Smooth muscle cell of bladder (primary cell): ENCODE results near the gene AIP. TPM values are rescaled to one million over a fixed set of nuclear protein-coding genes. Genes with fewer than 3 reads are reported as not detected.

Source experiments
- total RNA-seq: library from RNA; depleted of rRNA; stranded (reverse); fragments of >200 nt; gene quantifications from 2 replicates; pipeline ENCODE4 v1.2.3, GENCODE V29; 2014

Gene AIP
- 101 and 142 TPM in 2 replicates for total RNA-seq

DNA sequence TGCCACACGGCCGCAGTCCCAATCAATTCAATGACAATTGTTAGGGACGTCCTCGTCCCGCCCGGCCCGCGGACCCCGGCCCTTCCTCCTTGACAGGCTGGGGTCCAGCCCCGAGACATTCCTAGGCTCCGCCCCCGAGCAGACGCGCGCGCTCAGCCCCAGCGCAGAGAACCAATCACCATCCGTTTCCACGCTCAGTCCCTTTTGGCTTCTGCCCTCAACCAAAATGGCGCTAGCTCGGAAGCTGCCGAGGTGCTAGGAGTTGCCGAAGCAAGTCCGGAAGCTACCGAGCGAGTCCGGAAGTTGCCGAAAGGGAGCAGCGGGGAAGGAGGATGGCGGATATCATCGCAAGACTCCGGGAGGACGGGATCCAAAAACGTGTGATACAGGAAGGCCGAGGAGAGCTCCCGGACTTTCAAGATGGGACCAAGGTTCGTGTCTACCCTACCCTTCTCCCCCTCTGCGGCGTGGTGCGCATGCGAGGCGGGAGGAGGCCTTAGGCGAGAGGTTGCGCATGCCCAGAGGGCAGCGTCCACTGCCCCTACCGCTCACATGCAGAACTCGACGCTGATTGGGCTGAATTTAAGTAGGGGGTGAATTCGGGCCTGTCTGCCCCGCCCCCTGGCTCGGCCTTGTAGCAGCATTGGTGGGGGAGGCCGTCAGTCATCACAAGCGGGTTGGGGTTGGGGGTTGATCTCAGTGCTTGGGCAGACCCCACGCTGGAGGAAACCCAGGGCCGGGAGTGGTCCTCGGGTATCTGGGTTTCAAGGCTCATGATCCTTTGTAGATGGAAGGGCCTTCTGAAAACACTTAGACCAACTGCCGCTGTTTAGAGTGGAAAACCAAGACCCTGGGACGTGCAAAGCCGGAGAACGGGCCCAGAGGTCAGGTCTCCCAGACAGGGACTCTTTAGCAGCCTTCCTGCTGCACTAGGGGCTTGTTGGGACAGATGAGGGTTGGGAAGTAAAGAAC is at the start of gene AIP:
AIP (plus strand) TSS at position 200 of the 972 bp plus-strand sequence; CDS start at position 333, 133 bp downstream.

DNA sequence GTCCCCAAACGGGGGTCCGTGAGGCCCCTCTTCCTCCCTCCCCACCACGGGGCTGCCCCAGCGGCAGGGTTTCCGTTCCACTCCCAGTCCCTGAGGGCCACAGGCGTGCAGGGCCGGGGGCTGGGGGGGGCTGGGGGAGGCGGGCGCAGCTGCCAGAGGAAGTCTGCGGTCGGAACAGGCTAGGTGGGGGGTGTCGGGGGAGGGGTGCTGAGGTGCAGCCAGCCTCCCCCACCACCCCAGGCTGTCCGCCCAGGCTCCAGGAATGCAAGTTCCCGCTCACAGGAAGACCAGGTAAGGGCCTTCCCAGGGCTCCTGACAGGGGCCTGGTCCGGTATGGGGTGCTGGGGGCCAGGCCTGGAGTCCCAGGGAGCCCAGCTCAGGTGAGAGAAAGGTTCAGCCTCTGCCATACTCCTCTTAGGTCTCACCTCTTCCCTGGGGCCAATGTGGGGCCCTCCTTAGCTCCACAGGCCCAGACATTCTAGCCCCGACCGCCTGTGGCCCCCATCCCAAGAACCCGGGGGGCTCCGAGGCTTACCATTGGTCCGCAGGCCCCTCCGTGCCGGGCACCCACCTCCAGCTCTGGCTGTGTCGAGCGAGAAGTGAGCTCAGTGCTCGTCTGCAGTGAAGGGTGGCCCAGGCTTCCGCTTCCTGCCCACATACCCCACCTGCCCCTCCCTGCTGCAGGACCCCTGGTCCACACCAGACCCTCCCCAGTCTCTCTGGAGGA is 45.6 kb upstream of the AIP start, which contains the start of gene PTPRCAP:
PTPRCAP (minus strand) TSS at position 601 of the 727 bp plus-strand sequence; CDS start at position 538, 63 bp downstream.

DNA sequence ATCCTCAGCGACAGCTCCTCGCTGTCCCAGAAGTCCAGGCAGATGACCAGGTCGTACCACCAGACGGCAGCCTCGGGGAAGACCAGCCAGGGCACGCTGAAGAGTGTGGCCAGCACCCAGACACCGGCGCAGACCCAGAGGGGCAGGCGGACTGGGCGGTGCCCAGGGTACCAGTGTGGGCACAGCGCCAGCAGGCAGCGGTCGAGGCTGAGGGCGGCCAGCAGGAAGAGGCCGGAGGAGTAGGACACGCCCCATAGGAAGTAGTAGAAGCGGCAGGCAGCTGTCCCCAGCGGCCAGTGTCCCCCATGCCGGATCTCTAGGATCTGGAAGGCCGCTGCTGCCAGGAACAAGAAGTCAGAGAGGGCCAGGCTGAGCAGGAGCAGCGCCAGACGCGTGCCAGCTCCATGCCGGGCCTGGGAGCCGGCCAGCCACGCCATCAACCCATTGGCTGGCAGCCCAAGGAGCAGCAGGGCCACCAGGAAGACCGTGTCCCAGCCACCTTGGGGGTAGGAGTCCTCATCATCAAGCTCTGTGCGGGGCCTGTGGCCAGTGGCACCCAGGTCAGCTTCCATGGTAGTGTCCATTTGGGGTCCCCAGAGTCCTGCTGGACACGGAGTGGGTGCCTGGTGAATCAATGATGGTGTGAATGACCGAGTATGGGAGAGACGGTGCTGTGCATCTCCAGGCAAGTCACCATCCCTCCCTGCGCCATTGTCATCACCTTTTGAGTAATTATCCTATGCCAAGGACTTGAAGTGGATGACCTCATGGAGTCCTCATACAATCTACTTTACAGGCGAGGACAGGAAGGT is 30.5 kb upstream of the AIP start, which contains the start of gene GPR152:
GPR152 (minus strand) TSS at position 589 of the 812 bp plus-strand sequence; CDS start at position 584, 5 bp downstream.

DNA sequence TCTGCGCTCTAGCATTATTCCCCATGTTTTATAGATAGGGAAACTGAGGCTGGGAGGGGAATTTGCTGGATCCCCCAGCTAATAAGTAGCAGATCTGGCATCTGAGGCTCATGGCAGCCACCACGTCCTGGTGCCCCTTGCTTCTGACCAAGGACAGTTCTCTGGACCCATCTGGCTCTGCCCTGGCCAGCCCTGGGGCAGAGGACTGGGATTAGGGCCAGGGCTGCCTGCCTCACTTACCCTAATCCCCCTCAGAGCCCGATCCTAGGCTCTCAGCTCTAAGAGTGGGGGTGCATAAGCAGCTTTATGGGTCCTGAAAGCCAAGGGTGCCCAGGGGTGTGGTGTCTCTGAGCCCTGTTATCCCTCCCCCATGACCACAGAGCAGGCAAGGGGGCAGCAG is 27.8 kb upstream of the AIP start, which contains the start of gene CABP4:
CABP4 (plus strand) TSS at position 301 of the 400 bp plus-strand sequence; CDS start at position 371, 70 bp downstream.

DNA sequence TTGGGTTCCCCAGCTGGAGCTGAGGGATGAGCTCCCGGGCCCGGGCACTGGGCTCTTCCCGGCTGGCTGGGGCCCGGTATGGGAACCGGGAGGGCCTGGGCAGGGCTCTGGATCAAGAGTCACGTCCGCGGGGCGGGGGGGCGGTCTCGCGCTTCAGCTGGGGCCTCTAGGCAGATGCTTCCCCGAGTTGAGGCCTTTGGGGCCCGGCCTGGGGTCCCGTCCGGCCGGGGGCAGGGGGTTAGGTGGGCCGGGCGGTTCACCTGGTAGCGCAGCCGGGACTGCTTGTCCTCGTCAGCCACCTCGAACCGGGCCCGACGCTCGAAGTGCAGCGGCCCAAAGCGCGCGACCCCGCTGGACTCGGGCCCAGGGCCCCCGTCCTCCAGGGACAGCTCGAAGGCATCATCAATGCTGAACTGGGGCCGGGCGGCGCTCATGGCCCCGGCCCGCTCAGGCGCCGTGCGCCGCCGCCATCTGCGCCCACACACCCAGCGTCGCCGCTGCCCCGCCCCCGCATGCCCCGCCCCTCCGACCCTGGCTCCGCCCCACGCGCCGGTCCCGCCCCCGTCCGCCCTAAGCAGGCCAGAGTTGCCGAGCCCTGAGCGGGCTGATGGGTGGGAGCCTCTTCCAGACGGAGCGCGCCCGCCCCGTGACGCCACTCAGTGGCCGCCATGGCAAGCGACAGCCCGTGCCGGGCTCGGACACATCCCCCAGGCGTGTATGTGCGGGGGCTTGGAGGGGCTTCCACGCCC is 13.9 kb upstream of the AIP start, which contains the start of gene TMEM134:
TMEM134 (minus strand) TSS at position 493 of the 749 bp plus-strand sequence; CDS start at position 434, 59 bp downstream.

DNA sequence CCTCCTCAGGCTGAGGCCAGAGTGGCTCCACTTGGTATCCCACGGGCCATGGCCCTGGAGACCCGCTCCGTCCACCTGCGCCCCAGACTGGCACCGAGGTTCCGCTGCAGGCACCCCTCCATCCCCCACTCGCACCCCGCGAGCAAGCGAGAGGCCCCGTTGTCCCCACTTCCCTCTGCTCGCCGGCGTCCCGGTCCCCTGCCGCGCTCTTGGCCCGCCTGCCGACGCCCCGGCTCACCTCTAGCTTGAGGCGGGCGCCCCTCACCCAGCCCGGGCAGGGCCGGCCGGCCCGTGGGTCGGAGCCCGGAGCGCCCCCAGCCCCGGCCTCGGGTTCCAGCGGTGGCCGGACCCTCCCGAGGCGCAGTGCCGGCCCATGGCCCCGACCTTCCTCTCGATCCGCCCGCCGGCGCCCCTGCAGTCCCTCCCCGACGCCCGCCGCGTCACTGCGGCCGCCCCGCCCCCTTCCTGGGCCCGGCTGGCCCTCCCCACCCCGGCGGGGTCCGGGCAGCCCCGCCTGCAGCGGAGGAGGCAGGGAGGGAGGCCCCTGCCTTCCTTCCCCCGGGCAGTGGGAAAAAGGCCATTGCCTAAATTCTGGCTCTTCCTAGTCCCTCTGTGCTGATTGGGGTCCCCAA is 22.2 kb downstream of the AIP start, which contains the start of gene PITPNM1:
PITPNM1 (minus strand) TSS at position 414 of the 632 bp plus-strand sequence. CDS start 1,183 bp downstream, outside the sequence.

DNA sequence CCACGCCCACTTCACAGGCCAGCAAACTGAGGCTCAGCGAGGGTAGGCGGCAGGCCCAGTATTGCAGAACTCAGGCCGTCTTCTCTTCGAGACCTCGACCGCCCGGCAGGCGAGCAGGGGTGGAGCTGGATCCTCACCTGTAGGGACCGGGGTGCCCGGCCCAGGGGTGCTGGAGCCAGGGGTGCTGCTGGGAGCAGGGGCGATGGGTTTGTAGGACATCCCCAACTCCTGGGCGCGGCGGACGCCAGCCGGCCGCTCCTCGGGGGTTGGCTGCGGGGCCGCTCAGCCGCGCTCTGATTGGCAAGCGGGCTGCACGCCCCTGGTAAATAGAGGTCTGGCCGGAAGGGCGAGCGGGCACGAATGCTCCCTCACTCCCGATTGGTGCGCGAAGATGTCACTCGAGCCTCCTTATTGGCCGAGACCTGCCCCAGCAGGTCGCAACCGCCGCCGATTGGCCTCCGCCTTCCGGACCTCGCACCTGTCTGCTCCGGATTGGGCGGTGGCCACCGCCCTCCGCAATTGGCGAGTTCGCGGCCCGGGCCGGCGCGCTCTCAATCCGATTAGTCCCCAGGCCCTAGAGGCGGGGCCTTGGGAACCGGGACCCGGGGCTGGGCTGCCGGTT is 25.1 kb downstream of the AIP start, which contains the start of gene CDK2AP2:
CDK2AP2 (minus strand) TSS at position 299 of the 622 bp plus-strand sequence; CDS start at position 219, 80 bp downstream.

DNA sequence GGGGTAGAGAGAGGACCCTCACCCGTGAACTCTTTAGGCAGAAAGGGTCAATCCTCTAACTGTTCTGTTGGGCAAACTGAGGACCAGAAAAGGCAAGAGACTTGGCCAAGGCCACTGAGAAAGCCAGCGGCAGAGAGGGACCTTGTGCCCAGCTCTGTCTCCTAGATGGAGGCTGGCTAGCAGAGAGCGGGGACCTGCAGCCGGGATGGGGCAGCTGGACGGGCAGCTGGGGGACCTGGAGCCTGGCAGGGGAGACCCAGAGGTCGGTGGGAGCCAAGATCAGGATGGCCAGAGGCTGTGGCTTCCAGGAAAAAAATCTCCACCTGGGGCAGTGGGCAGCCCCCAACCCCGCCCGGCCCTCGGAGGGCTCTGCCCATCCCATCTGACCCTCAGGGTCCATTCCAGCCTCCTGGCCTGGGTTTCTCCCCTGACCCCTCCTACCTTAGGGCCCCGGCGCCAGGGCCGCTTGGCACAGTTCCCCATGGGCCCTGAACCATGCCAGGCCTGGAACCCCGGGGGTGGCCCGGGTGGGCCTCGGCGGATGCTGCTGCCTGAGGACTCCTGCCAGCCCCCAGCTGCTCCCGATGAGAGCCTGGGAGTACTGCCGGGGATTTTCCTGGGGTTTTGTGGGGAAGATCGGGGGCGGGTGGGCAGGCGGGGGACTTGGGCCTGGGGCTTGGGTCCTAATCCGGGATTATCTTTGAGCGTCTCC is 40.2 kb downstream of the AIP start, which contains the start of gene CABP2:
CABP2 (minus strand) TSS at position 603 of the 712 bp plus-strand sequence; CDS start at position 483, 120 bp downstream.

Other genes with a start within 250 kb of the AIP start
- gene GRK2, start 216.6 kb upstream of the AIP start, total RNA-seq: 22.5 and 25.7 TPM in 2 replicates
- gene ANKRD13D, start 193.7 kb upstream of the AIP start, total RNA-seq: 29.6 and 37.3 TPM in 2 replicates
- 9.7 and 10.3 TPM in 2 replicates for gene SSH3, start 179.5 kb upstream of the AIP start, total RNA-seq
- gene POLD4, start 129.5 kb upstream of the AIP start, total RNA-seq: 40.7 and 44.7 TPM in 2 replicates
- 3.4 and 4.4 TPM in 2 replicates for gene CLCF1, start 109.4 kb upstream of the AIP start, total RNA-seq
- gene RAD9A, start 91.0 kb upstream of the AIP start, total RNA-seq: 2.4 and 5.4 TPM in 2 replicates
- gene PPP1CA, start 81.2 kb upstream of the AIP start, total RNA-seq: 122 and 148 TPM in 2 replicates
- gene TBC1D10C, start 78.9 kb upstream of the AIP start, total RNA-seq: not detected in 2 replicates
- gene CARNS1, start 67.3 kb upstream of the AIP start, total RNA-seq: under 0.01 and 0.09 TPM in 2 replicates
- gene RPS6KB2, start 54.5 kb upstream of the AIP start, total RNA-seq: 38.9 and 52.1 TPM in 2 replicates
- gene PTPRCAP, start 45.3 kb upstream of the AIP start, total RNA-seq: not detected in 2 replicates
- gene CORO1B, start 39.5 kb upstream of the AIP start, total RNA-seq: 115 and 127 TPM in 2 replicates
- gene GPR152, start 30.3 kb upstream of the AIP start, total RNA-seq: not detected in 2 replicates
- not detected in 2 replicates for gene CABP4, start 27.7 kb upstream of the AIP start, total RNA-seq
- gene TMEM134, start 13.8 kb upstream of the AIP start, total RNA-seq: 12.4 and 18.2 TPM in 2 replicates
- gene PITPNM1, start 22.3 kb downstream of the AIP start, total RNA-seq: 12.5 and 14.3 TPM in 2 replicates
- gene CDK2AP2, start 25.1 kb downstream of the AIP start, total RNA-seq: 6.4 and 7.1 TPM in 2 replicates
- gene CABP2, start 40.4 kb downstream of the AIP start, total RNA-seq: not detected in 2 replicates
- gene GSTP1, start 100.8 kb downstream of the AIP start, total RNA-seq: 1,134 and 1,225 TPM in 2 replicates
- 167 and 205 TPM in 2 replicates for gene NDUFV1, start 123.9 kb downstream of the AIP start, total RNA-seq
- gene NUDT8, start 146.9 kb downstream of the AIP start, total RNA-seq: 2.6 and 3.1 TPM in 2 replicates
- not detected in 2 replicates for gene TBX10, start 156.7 kb downstream of the AIP start, total RNA-seq
- not detected in 2 replicates for gene ACY3, start 167.7 kb downstream of the AIP start, total RNA-seq
- not detected in 2 replicates for gene ALDH3B2, start 191.6 kb downstream of the AIP start, total RNA-seq